H1 (cell line): ENCODE data around the gene CDH15. TPM values are rescaled to one million over a fixed set of nuclear protein-coding genes. Genes with fewer than 3 reads are reported as not detected.

Experiments
- CTCF ChIA-PET: fragments of 300-600 bp; sonication (Branson Sonifier 250); formaldehyde crosslinking; loops from one replicate; lab custom pipeline; 2021; ENCODE audit not compliant: partially characterized antibody; lab: Charles Lee
- POLR2A ChIA-PET: fragments of 300-600 bp; sonication (Branson Sonifier 250); formaldehyde crosslinking; loops from one replicate; lab custom pipeline; 2021; ENCODE audit warnings: inconsistent platforms; ENCODE audit not compliant: partially characterized antibody; lab: Charles Lee
- DNase-seq, 2 experiments: peaks; one replicate each; pipeline versions ENCODE4 v3.0.0 to v3.0.0-alpha.2; 2010 to 2022; ENCODE audit warnings: low spot score in 2 of 2, low read depth in 1 of 2, mixed read lengths in 1 of 2
- FAIRE-seq: peaks from 2 replicates; lab custom pipeline; 2011; peaks lifted over from hg19 to GRCh38; lab: Jason Lieb, UNC
- H2AFZ ChIP-seq: 2 replicates; pipeline ENCODE4 v1.8.1; 2012; ENCODE audit warnings: low read length, inconsistent platforms
- H2AK5ac ChIP-seq: 2 replicates; pipeline ENCODE4 v1.6.1; 2013; ENCODE audit warnings: low read depth, low read length
- H2BK120ac ChIP-seq: replicated peaks from 2 replicates; pipeline ENCODE3; 2013; ENCODE audit warnings: low read depth, low read length, inconsistent platforms
- H2BK12ac ChIP-seq: 2 replicates; pipeline ENCODE4 v1.6.1; 2013; ENCODE audit warnings: low read depth, low read length
- H2BK15ac ChIP-seq: 2 replicates; pipeline ENCODE4 v1.6.1; 2013; ENCODE audit warnings: low read length
- H2BK20ac ChIP-seq: 2 replicates; pipeline ENCODE4 v1.6.1; 2013; ENCODE audit warnings: low read length
- H2BK5ac ChIP-seq: 2 replicates; pipeline ENCODE4 v1.6.1; 2013; ENCODE audit warnings: low read depth, low read length
- H3K14ac ChIP-seq: 2 replicates; pipeline ENCODE4 v1.6.1; 2013; ENCODE audit warnings: inconsistent platforms; ENCODE audit not compliant: insufficient read length
- H3K18ac ChIP-seq: 2 replicates; pipeline ENCODE4 v1.6.1; 2013; ENCODE audit warnings: low read length; ENCODE audit errors: extremely low read depth
- H3K23ac ChIP-seq: 2 replicates; pipeline ENCODE4 v1.6.1; 2013; ENCODE audit warnings: inconsistent platforms; ENCODE audit not compliant: insufficient read length
- H3K23me2 ChIP-seq: 2 replicates; pipeline ENCODE4 v1.6.1; 2013; ENCODE audit warnings: low read depth, low read length
- H3K27ac ChIP-seq: 2 replicates; pipeline ENCODE4 v1.6.1; 2011; ENCODE audit warnings: low read depth, low read length, inconsistent platforms
- H3K27me3 ChIP-seq, 4 experiments: replicated peaks in 1 of 4; 1 replicate in 1 of 4; 2 replicates in 3 of 4; pipeline versions ENCODE4 v1.6.1 to v1.8.1; 2011 to 2013; ENCODE audit warnings: low read length in 3 of 4, mild to moderate bottlenecking in 3 of 4, inconsistent platforms in 2 of 4, mixed read lengths in 2 of 4, moderate library complexity in 1 of 4; ENCODE audit not compliant: control insufficient read depth in 3 of 4, insufficient read depth in 3 of 4; ENCODE audit errors: extremely low read depth in 1 of 4
- H3K36me3 ChIP-seq, 4 experiments: 2 replicates each; pipeline versions ENCODE4 v1.6.1 to v1.8.1; 2011 to 2013; ENCODE audit warnings: mild to moderate bottlenecking in 4 of 4, low read length in 3 of 4, moderate library complexity in 2 of 4, control low read depth in 1 of 4, inconsistent platforms in 1 of 4; ENCODE audit not compliant: insufficient read depth in 4 of 4, control insufficient read depth in 2 of 4
- H3K4ac ChIP-seq: replicated peaks from 2 replicates; pipeline ENCODE3; 2013; ENCODE audit warnings: low read length, low read depth, mixed read lengths, inconsistent platforms; ENCODE audit not compliant: insufficient read length
- H3K4me1 ChIP-seq, 4 experiments: replicated peaks in 1 of 4; 1 replicate in 1 of 4; 2 replicates in 3 of 4; pipeline versions ENCODE4 v1.6.1 to v1.8.1; 2011 to 2013; ENCODE audit warnings: low read length in 3 of 4, inconsistent platforms in 2 of 4, mixed read lengths in 1 of 4; ENCODE audit not compliant: insufficient read depth in 4 of 4, control insufficient read depth in 3 of 4
- H3K4me2 ChIP-seq, 2 experiments: 2 replicates each; pipeline versions ENCODE4 v1.6.1 to v1.8.1; 2011 to 2013; ENCODE audit warnings: low read depth in 2 of 2, low read length in 2 of 2, control low read depth in 1 of 2, inconsistent platforms in 1 of 2, mild to moderate bottlenecking in 1 of 2; ENCODE audit not compliant: insufficient read depth in 1 of 2
- H3K4me3 ChIP-seq, 4 experiments: fragments of 200-600, 300-600 bp in 1 of 4; sonication (generic), shearing (Covaris generic), sonication (Bioruptor Twin) in 1 of 4; 2 replicates each; pipeline versions ENCODE4 v1.5.1 to v1.8.1; 2011 to 2016; ENCODE audit warnings: low read length in 4 of 4, low read depth in 3 of 4, control low read depth in 2 of 4, inconsistent platforms in 2 of 4, mild to moderate bottlenecking in 2 of 4, mixed read lengths in 1 of 4, moderate library complexity in 1 of 4; ENCODE audit not compliant: insufficient read depth in 2 of 4; ENCODE audit errors: extremely low read depth in 1 of 4
- H3K56ac ChIP-seq: replicated peaks from 2 replicates; pipeline ENCODE3; 2013; ENCODE audit warnings: low read depth, mild to moderate bottlenecking, mixed read lengths, low read length, inconsistent platforms; ENCODE audit not compliant: insufficient read length
- H3K79me1 ChIP-seq: 2 replicates; pipeline ENCODE4 v1.6.1; 2013; ENCODE audit warnings: low read depth, low read length, control low read depth
- H3K79me2 ChIP-seq, 2 experiments: 2 replicates each; pipeline versions ENCODE4 v1.6.1 to v1.8.1; 2012 to 2013; ENCODE audit warnings: low read length in 2 of 2, mild to moderate bottlenecking in 2 of 2, inconsistent platforms in 1 of 2; ENCODE audit not compliant: insufficient read depth in 2 of 2, control insufficient read depth in 1 of 2
- H3K9ac ChIP-seq, 4 experiments: replicated peaks in 1 of 4; 1 replicate in 1 of 4; 2 replicates in 3 of 4; pipeline versions ENCODE4 v1.6.1 to v1.8.1; 2011 to 2013; ENCODE audit warnings: low read depth in 3 of 4, low read length in 3 of 4, control low read depth in 2 of 4, mild to moderate bottlenecking in 2 of 4, moderate library complexity in 2 of 4, inconsistent platforms in 1 of 4; ENCODE audit errors: extremely low read depth in 1 of 4
- H3K9me3 ChIP-seq, 2 experiments: 2 replicates each; pipeline versions ENCODE4 v1.6.1 to v1.8.1; 2012 to 2013; ENCODE audit warnings: mild to moderate bottlenecking in 2 of 2, moderate library complexity in 2 of 2, control low read depth in 1 of 2, inconsistent platforms in 1 of 2, low read depth in 1 of 2, low read length in 1 of 2, mixed read lengths in 1 of 2; ENCODE audit not compliant: insufficient read depth in 2 of 2
- H4K20me1 ChIP-seq, 2 experiments: replicated peaks in 1 of 2; 2 replicates each; pipeline versions ENCODE3 to v1.8.1; 2011 to 2013; ENCODE audit warnings: inconsistent platforms in 2 of 2, low read length in 2 of 2, mild to moderate bottlenecking in 1 of 2; ENCODE audit not compliant: insufficient read depth in 2 of 2, control insufficient read depth in 1 of 2
- H4K5ac ChIP-seq: 2 replicates; pipeline ENCODE4 v1.6.1; 2013; ENCODE audit warnings: low read length, low read depth, mixed read lengths, inconsistent platforms; ENCODE audit not compliant: insufficient read length
- H4K8ac ChIP-seq: 2 replicates; pipeline ENCODE4 v1.8.0; 2013; ENCODE audit warnings: mild to moderate bottlenecking, moderate library complexity, low read length, inconsistent platforms; ENCODE audit not compliant: insufficient read depth; ENCODE audit errors: extremely low read depth
- H4K91ac ChIP-seq: replicated peaks from 2 replicates; pipeline ENCODE3; 2013; ENCODE audit warnings: low read length, mixed read lengths, inconsistent platforms; ENCODE audit not compliant: insufficient read length
- BACH1 ChIP-seq: IDR thresholded peaks from 2 replicates; pipeline ENCODE4 v1.6.1; 2012; ENCODE audit warnings: low read length, improper control_type of control experiment
- CHD1 ChIP-seq: IDR thresholded peaks from 2 replicates; pipeline ENCODE4 v1.6.1; 2012; ENCODE audit warnings: low read depth, low read length, improper control_type of control experiment
- TAF7 ChIP-seq: optimal IDR thresholded peaks from 2 replicates; pipeline ENCODE3; 2011; ENCODE audit warnings: low read depth, mild to moderate bottlenecking, inconsistent platforms, low read length, moderate library complexity, borderline replicate concordance
- whole genome bisulfite sequencing, 2 experiments: shearing (Covaris generic) in 1 of 2; methylation state at CpG; one replicate each; pipeline versions ENCODE4 v1.1.6 to v1.1.7; 2013 to 2015; ENCODE audit warnings: low lambda C conversion rate in 2 of 2, mixed read lengths in 2 of 2, inconsistent platforms in 1 of 2, low coverage in 1 of 2, missing lambda C conversion rate in 1 of 2; ENCODE audit not compliant: insufficient replicate concordance in 2 of 2, insufficient coverage in 1 of 2, insufficient read length in 1 of 2; ENCODE audit errors: extremely low coverage in 1 of 2, missing lambda C conversion rate in 1 of 2; 5-methylcytosine and 5-hydroxymethylcytosine counted together
- polyA plus RNA-seq, 7 experiments: library from polyadenylated mRNA; depleted of rRNA in 3 of 7; stranded (reverse) in 5 of 7; unstranded in 2 of 7; fragments of >200 nt in 5 of 7; fragments of 200-250 nt in 2 of 7; gene quantifications; 1 replicate in 5 of 7; 2 replicates in 1 of 7; 4 replicates in 1 of 7; pipeline versions ENCODE4 v1.2.1 to v1.2.3, GENCODE V29; 2011 to 2013; ENCODE audit warnings: missing spikeins in 2 of 7, mixed read lengths in 2 of 7
- total RNA-seq: library from RNA; stranded (reverse); fragmentation: NEBNext Ultra II Directional; extraction: Animal tissue kit (Norgen Biotek cat#: 25700); gene quantifications from 2 replicates; pipeline ENCODE4 v1.2.1, GENCODE V29; 2021

The CDH15 gene
- total and polyA plus RNA-seq, 2 of the 8 experiments (the other 6 are each of a cell fraction or from before 2014, with no cell fraction given) = 0.50 to 0.82 TPM

DNA sequence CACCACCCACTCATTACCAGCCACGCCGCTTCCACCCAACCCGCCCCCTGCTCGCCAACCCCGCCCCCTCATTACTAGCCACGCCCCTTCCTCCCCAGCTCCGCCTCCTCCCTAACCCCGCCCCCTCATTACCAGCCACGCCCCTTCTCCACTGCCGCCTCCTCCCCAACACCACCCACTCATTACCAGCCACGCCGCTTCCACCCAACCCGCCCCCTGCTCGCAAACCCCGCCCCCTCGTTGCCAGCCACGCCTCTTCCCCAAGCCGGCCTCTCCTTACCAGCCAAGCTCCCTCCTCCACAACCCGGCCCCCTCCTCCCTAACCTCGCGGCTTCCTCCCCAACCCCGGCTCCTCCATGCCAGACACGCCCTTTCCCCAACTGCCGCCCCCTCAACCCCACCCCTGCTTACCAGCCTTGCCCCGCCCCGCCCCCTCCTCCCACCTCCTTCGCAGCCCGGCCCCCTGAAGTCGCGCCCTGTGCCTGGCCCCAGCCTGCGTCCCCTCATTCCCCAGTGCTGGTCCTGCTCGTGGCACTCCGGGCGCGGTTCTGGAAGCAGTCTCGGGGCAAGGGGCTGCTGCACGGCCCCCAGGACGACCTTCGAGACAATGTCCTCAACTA is 21.5 kb downstream of the CDH15 start:
- H3K4me1 ChIP-seq = no peaks in the 10 kb centered on the region; a peak in 2 of 7 replicates
- H3K23me2 ChIP-seq = peaks cover 6% of the 10 kb centered on the region; the same call in 1 of the 2 replicates
- H3K18ac ChIP-seq = no peak overlapping the region
- TF ChIP-seq CHD1 (no peak), TAF7 (no peak), BACH1 (no peak)
- no peak overlapping the region for H2BK20ac ChIP-seq
- H3K14ac ChIP-seq = no peak overlapping the region
- no peak overlapping the region; the same call in 1 of the 2 replicates for H2BK5ac ChIP-seq
- H2AFZ ChIP-seq = no peak overlapping the region; the same call in 1 of the 2 replicates
- H3K9me3 ChIP-seq = no peaks in the 10 kb centered on the region; a peak in 1 of 4 replicates
- H2BK12ac ChIP-seq = no peak overlapping the region
- DNase-seq (peak; percentile 84 to 90), FAIRE-seq (no peak)
- H3K27me3 ChIP-seq = peaks cover 0 to 9% (median 6%) of the 10 kb centered on the region in 4 experiments; a peak in 6 of 7 replicates
- peaks cover 2 to 6% of the 10 kb centered on the region in 2 experiments for H4K20me1 ChIP-seq
- WGBS, 2 experiments = no CpG with 5 or more reads among the region's 39 CpGs
- H3K9ac ChIP-seq = no peak overlapping the region
- no peak overlapping the region for H2BK120ac ChIP-seq
- CTCF ChIA-PET = interaction anchor here (1.0 kb wide), 1 partner anchor 26 kb away, joined by 5 read pairs; no protein-coding TSS in a partner anchor
- H4K5ac ChIP-seq = no peak overlapping the region
- no peaks in the 10 kb centered on the region for H3K79me1 ChIP-seq
- no peak overlapping the region for H3K56ac ChIP-seq
- H3K4me2 ChIP-seq = peak overlapping the region; percentile 56 to 70
- H3K4me3 ChIP-seq = peak overlapping the region in 1 of 4 experiments; percentile 56; a peak in 2 of 8 replicates
- H3K4ac ChIP-seq = no peak overlapping the region
- no peak overlapping the region for H3K23ac ChIP-seq
- no peaks in the 10 kb centered on the region for H3K36me3 ChIP-seq
- H4K8ac ChIP-seq = no peak overlapping the region
- POLR2A ChIA-PET = interaction anchor here (1.0 kb wide), 1 partner anchor 25 kb away, joined by 3 read pairs; the partner anchor contains the start of gene ZNF778
- no peak overlapping the region for H2BK15ac ChIP-seq
- H3K27ac ChIP-seq = no peak overlapping the region
- H3K79me2 ChIP-seq = no peaks in the 10 kb centered on the region
- no peak overlapping the region for H4K91ac ChIP-seq
- H2AK5ac ChIP-seq = no peak overlapping the region
